Loucy (cell line): ENCODE data around the gene SLC35F5.
"Not testable (repeated sequence)": the region's sequence is repeated elsewhere in the genome, so short reads cannot be mapped to it uniquely, and the experiment has no call there.

Source experiments
- EZH2phosphoT487 ChIP-seq: fragments of 200-600 bp; IDR thresholded peaks from 2 replicates; pipeline ENCODE4 v1.6.1; 2018; ENCODE audit warnings: antibody characterized with exemption, mild to moderate bottlenecking, moderate library complexity, borderline replicate concordance
- TF ChIP-seq, protein P1 (sequence below): fragments of 200-600 bp; sonication (generic); conservative IDR thresholded peaks from 2 replicates; pipeline ENCODE4 v1.5.1; 2014; ENCODE audit warnings: mild to moderate bottlenecking, antibody characterized with exemption, low read length

GRCh38 chr2:113669013-113669412, 87.4 kb downstream of the SLC35F5 start:
- TF ChIP-seq, protein P1, sequence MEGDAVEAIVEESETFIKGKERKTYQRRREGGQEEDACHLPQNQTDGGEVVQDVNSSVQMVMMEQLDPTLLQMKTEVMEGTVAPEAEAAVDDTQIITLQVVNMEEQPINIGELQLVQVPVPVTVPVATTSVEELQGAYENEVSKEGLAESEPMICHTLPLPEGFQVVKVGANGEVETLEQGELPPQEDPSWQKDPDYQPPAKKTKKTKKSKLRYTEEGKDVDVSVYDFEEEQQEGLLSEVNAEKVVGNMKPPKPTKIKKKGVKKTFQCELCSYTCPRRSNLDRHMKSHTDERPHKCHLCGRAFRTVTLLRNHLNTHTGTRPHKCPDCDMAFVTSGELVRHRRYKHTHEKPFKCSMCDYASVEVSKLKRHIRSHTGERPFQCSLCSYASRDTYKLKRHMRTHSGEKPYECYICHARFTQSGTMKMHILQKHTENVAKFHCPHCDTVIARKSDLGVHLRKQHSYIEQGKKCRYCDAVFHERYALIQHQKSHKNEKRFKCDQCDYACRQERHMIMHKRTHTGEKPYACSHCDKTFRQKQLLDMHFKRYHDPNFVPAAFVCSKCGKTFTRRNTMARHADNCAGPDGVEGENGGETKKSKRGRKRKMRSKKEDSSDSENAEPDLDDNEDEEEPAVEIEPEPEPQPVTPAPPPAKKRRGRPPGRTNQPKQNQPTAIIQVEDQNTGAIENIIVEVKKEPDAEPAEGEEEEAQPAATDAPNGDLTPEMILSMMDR = not testable (repeated sequence)
- not testable (repeated sequence) for TF ChIP-seq EZH2phosphoT487
